GM19468 (cell line): Measurements from ENCODE around the gene TMEM53.

Source experiments
- ATAC-seq: cut with Tn5 transposase; IDR thresholded peaks from one replicate; pipeline ENCODE4 v1.9.1; 2021; ENCODE audit warnings: mild to moderate bottlenecking, moderate library complexity, moderate number of reproducible peaks; ENCODE audit not compliant: unreplicated experiment; ENCODE audit errors: extremely low read depth

The TMEM53 gene

DNA sequence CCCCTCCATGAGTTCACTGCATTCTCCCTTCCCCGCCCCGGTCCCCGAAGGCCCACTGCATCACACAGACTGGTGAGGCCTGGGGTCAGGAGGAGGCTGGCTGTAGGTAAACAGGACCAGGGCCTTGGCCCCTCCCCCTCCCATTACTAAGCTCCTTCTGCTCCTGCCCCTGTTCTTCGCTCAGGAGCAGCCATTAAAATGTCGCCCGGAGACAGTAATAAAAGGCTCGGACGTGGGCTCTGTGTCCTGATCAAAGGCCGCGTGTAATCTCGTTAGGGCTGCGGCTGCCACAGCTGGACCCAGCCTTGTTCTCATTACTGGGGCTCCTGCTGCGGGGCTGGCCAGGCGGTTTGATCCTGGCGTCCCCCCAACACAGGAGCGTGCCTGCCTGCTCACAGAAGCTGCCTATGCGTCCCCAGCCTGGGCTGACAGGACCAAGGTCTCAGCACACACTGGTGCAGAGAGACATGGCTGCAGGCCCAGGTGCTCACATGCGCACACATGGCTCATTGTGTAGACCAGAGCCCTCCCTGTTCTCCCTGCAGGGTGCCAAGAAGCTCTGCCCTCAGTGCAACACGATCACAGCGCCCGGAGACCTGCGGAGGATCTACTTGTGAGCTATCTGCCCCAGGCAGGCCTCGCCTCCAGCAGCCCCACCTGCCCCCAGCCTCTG lies 24.0 kb downstream of the TMEM53 start:
- no peak for ATAC-seq

DNA sequence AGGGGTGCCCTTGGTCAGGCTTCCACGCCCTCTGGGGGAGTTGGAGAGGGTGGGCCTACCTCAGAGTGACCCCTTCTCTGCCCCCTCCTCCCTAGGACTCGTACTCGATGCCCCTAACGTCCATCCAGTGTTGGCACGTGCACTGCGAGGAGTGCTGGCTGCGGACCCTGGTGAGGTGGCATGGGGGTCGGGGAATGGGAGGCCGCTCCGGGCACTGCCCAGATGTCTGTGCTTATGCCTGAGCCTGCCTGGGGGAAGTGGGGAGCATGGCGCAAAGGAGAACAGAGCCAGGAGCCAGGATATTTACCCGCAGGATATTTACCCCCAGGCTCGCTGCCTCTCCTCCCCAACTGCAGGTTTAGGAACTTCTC lies 24.5 kb downstream of the TMEM53 start:
- no peak for ATAC-seq

DNA sequence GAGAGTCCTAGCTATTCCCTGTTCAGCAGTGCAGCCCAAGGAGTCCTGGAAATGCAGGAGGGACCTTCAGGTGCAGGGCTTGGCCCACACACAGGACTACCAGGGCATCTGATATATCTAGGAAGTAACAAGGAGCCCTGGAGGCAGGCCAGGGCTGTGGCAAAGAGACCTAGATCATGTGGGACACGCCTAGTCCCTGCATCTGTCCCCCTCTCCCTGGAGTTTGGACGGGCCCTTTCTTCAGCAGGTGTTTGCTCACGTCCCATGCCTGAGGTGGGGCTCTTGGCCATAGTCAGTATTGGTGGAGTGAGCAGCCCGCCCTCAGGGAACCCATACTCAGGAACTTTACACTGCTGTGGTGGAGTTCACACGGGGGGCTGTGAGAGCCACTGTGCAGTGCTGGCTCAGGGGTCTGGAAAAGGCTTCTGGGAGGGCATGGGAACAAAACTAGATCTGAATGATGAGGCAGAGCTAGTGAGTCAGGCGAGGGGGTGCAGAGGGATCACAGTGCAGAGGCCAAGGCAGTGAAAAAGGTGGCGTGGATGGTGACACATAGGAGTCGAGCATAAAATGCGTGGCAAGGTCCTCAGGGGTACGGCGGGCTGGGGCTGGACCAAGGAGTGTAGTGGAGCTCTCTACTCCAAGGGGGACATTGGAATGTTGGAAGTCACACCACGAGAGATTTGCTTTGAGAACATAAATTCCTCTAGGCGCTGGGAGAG lies 25.6 kb downstream of the TMEM53 start:
- no peak for ATAC-seq

DNA sequence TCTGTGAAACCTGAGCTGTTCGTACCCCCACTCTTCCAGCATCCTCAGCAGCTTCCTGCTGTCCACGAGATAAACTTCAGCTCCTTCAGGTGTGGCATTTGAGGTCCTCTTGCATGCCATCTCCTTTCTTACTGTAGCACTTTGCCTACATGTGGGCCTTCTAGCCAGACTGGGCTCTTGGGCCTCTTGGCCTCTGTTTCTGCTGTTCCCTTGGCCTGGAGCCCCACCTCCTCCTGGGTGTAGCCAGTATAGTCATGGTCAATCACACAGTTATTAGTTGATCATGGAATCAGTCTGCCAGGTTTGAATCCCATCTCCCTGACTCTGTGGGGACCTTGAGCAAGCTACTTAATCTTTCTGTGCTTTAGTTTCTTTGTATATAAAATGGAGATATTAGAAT lies 26.4 kb downstream of the TMEM53 start:
- ATAC-seq, result no peak

DNA sequence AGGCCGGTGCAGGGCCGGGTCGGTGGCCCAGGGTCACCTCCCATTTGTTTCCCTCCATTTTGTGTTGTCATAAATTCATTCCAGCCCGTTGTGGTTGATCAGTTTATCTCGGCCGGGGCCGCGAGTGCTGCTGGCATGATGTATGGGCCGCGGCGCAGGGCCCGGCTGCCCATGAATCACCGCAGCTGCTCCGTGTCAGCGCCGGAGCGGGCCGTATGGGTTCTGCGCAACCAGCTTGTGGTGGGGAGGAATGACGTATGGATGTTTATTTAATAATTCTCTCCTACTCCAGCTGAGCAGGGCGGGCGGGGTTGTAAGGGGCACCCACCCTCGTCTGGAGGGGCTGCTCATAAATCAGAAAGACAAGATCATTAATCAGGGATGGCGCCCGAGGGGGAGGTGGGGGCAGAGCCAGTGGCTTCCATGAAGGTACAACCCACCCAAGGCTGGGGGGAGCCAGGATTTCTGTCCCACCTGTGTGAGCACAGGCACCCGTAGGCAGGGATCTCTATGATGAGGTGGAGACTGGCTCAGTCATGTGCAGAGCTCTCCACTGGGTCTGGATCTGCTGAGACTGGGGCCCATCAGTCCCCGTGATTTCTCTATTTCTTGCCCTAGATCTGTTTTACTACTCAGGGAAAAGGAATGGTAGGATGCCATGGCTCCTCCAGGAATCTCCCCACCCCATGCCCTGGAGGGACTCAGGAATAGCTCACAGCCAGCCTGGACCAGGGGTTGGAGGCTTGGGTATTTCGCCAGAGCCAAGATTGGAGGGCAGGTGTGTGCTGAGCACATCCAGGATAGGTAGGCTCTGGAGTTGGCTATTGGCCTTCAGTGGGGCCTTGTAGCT lies 27.8 kb downstream of the TMEM53 start:
- ATAC-seq, result no peak

DNA sequence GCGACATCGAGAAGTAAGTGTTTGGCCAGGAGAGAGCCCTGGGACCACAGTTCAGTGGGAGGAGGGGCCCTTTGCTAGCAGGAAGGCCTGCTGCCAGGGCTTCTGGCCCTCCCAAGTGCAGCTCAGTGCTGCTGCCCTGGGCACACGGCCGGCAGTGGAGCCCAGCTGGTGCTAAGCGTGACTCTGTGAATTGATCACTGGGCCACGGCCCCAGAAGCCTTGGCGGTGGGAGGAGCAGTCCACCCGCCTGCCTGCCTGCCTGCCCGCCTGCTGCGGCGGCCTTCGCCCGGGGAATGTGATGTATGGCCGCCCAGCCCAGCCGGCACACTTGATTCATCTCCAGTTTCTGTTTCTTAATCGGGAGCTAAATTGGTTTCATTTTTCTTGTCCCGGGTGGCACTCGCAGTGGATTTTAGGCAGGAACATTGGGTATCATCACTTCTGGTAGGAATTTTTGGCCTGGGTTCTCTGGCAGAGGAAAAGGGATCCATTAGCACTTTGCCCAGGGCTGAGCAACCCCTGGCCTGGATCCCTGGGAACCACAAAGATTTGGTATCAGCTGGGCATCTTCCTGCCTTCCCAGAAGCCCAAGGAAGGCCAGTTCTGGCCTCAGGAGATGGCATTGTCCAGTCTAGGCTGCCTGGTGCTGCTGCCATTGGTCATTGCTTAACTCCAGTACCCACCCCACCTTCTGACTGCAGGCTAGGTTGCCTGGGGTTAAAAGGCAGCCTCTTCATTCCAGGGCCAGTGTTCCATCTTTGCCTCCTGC lies 28.6 kb downstream of the TMEM53 start:
- no peak for ATAC-seq

DNA sequence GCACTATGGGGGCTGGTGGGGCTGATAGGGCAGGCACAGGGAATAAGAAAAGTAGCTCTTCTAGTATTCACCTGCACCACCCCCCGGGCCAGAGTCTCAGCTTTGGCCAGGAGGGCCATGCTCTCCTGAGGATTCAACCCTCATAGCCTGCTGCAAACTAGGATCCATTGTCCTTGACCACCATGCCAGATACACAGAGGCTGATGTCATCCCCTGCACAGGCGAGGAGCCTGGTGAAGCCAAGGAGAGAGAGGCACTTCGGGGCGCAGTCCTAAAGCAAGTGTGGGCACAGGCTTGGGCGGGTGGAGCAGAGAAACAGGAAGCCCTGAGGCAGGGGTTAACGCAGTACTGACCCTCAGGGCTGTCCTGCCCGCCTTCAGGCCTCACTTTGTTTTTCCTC lies 29.5 kb downstream of the TMEM53 start:
- ATAC-seq, result no peak

DNA sequence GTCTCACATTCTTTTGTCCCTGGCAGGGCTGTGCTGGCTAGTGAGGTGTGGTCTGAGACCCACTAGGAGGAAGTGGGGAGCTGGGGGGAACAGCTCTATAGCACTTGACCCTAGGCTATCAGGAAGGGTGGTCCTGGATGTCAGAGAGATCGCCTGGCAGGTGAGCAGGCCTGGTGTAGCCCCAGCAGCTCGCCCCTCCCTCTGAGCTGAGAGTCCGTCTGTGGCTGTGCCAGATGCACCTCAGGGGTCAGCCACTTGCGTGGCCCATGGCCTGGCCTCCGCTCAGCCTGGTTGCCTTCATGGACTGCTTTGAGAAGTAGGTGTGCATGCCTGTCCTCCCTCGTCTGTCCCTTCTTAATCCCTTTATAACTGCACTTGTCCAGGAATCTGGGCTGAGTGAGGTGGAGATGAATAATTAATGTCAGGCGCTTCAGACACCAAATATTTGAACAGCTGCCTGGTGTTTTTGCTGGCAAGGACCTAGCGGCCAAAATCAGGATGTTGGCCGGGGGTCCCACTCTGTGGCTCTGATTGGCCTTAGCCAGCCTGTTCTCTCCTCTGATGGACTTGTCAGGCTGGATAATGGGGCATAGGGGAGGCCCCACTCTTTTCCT lies 30.5 kb downstream of the TMEM53 start:
- ATAC-seq, result no peak

DNA sequence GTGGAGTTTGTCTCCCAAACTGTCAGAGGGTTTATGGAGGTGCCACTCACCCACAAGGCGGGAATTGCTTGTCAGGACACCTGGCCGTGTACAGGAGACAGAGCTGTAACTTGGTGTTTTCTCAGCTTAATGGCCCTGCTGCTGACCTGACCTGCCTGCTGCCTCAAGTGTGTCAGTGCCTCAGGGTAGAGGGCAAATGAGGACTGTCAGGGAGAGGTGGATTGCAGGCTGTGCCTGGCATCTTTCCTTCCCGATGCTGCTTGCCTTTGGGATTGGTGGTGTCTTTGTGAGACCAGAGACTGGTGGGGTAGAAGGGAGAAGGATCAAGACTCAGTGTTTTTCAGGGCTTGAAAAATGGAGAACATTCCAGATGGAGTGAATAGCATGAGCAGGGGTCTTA lies 31.4 kb downstream of the TMEM53 start:
- no peak for ATAC-seq

DNA sequence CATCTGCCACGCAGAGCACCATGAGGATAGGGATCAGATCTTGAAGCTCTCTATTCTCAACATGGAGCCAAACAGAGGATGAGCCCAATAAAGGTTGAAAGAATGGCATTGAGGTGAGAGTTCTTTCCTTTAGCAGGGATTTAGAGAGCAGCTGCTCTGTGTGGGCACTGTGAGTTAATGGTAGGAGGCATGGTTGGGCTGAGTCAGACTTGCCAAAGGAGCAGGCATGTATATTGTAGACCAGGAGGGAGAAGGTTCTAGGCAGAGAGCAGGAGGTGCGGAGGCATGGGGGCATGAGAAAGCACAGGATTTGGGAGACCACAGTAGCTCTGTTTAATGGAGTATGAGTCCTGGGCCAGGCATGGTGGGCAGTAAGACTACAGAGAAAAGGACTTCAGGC lies 32.0 kb downstream of the TMEM53 start:
- ATAC-seq, result no peak

DNA sequence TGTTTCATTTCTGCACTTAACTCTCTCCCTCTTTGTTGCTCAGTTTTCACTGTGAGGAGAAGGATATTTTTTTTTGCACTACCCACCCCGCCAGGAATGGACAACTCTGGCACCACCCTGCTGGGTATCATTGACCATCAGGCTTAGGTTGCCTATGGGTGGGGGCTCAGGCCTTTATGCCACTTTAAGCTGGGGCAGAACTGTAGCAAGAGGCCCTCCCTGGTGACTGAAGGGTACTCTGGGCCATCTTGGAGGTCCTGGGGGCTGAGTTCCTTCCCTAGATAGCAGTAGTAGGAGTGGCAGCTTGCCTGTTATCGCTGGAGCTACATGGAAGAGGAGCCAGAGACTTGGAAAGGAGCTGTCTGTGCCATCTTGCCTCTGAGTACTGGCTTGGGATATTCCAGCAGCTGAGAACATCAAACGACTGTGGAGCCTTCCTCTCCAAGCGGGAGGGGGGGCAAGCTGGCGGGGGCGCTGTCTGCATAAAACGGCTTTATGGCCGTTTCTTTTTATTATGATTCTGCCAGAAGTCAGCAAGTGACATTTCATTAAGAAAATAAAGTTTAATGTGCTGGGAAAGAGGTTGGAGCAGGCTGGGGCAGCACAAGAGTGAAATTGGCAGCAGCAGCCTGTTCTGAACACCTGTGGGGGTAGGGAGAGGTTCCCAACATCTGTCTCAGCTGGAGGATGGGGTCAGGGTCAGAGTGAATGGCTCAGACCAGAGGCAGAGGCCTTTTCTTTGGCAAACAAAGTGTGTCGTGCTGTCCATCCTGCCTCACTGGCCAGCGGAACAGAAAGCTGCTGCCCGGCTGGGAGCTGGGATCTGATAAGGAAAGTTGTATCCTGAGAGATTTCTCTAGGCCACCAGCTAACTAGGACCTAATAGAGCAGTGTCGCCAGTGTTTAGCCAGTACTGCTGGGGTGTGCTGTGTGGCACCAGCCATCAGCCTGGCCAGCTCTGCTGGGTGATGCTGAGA lies 32.9 kb downstream of the TMEM53 start:
- ATAC-seq, result no peak

DNA sequence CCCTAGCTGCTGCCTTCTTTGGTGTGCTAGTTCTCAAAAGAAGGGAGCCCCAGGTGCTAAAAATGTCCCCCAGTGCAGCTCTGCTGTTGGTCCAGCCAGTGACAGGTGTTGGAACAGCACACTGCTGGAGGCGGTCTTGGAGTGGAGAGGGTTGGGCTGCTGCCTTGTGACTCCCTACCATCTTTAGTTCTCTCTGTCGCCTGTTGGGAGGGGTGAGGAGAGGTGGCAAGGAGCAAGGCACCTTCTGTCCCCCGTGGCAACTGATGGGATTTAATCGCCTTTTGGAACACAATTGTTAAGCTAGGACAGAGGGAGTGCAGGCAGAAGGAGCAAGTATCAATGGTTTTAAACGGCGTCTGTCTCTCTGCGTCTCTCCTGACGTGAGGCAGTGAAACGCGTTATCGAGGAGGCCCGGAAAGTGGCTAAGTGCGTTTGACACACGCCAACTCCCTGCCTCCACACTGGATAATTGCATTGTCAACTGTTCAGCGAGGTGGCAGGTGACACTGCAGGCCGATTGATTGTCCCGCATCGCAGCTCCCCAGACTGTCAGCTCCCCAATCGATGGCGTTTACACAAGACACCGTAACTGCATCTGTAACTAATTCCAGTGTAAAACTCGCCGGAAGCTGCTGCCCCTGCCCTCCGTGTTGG lies 34.0 kb downstream of the TMEM53 start:
- ATAC-seq, result no peak

DNA sequence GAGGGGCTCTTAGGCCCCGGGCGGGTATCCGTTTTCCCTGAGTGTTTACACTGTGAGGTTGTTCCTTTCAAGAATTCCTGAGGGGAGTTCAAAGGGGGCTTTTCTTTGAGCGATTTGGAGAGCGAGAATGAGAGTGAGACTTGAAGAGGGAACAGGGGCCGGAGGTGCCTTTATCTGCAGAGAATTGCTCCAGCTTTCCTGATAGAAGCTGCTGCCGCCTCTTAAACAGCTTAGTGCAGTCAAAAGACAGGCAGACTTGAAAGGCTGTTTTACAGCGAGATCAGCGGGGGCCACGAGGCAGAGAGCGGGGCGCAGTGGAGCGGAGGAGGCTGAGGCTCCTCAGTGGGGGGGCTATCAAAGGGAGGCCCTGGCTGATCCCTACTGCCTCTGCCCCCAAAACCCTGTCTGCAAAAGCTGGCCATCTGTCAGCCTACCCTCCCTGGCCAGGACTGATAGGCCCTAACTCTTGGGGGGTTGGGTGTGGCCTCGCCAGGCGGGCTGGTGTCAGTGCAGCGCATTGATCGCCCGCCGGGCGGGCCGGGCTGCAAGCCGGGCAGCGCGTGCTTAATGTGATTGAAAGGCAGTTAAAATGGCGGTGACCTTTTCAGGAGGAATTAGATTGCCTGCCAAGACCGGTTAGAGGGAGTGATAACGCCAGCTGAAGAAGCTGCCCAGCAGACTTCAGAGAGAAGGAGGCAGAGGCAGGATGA lies 36.4 kb downstream of the TMEM53 start:
- no peak for ATAC-seq

DNA sequence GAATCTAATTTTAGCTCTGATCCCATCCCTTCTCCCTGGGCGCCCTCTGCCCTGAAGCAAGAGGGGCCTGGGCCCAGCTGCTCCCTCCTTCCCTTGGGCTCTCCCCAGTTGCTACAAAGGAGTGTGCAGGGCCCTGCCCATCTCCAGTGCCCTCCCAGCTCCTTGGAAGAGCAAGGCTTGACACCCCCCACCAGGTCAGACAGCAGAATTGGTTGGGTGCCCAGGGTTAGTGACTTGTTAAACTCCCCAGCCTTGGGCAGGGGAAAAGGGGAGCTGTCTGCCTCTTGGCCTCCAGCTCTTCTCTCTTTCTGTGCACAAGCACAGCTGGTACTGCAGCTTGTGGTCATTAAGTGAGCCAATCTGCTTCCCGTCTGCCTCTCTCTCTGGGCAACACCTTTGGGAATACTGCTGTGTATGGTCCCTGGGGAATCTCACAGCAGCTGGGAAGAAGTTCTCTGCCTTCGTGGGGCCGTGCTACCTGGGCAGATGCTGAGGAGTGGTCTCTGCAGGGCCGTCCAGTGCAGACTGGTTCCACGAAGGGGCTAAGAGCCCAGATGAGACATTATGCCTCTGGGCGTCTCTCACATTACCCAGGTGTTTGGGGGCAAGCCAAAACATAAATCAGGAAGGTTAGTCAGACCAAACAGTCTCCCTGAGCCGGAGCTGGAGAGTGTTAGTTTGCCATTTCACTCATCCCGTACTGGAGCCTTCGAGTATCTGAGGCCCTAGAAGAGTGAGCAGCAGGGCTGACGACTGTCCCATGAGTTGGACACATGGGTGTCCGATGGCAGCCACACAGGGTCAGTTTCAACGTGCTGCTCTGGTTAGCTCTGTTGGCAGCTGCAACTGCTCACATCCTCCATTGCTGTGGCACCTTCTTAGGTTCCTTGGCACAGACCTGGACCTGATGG lies 37.3 kb downstream of the TMEM53 start:
- no peak for ATAC-seq

DNA sequence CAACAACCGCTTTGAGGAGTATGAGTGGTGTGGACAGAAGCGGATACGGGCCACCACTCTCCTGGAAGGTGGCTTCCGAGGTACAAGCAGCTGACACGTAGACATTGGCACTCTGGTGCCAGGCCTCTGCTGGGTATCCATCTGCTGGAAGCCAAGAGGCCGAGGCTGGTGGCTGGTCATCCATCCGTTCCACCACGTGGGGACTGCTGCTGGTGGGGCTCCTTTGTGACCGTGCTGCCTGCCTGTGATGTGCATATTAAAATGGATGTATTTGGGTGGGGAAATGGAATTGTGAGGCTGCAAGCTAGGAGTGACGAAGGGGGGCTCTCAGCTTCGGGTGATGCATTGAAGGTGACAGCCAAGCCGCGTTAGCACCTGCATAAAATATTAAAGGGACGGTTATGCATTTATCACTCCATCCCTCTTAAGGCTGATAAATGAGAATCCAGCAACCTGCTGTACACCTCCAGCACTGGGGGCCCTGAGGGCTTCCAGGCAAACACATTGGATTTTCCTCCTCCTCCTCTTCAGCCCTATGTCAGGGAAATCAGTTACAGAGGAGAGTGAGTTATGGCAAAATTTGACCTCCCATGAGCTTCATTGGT lies 38.1 kb downstream of the TMEM53 start:
- ATAC-seq, result no peak

DNA sequence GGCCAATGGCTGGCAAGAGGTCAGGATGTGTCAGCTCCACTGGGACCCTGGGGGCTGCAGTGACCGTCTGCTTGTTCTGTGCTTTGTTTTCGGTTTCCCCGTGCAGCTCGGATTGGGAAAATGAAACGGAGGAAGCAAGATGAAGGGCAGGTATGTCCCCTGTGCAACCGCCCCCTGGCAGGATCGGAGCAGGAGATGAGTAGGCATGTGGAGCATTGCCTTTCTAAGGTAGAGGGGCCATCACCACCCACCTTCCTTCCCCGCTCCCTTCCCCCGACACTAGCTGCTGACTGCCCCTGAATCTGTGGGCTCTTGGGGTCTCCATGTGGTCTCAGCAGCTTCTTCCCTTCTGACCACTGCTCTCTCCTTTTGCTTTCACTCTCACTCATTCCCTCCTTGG lies 38.8 kb downstream of the TMEM53 start:
- no peak for ATAC-seq
